GM12878 (cell line): ENCODE measurements around the gene DUS3L. TPM values are rescaled to one million over a fixed set of nuclear protein-coding genes. Genes with fewer than 3 reads are reported as not detected.

ENCODE experiments used
- ATAC-seq: fragments of 200-7000 bp; cut with Tn5 transposase; 3 replicates; pipeline ENCODE4 v1.9.1; 2020; ENCODE audit warnings: mild to moderate bottlenecking, moderate library complexity
- BruUV-seq: library from RNA; stranded (reverse); fragments of 400-500 nt; replicated peaks from 2 replicates; lab custom pipeline; 2021; lab: Mats Ljungman, UMichigan
- CTCF ChIA-PET: fragments of 300-600 bp; sonication (Branson Sonifier 250); formaldehyde crosslinking; extraction: SDS; loops from one replicate; lab custom pipeline; 2021; ENCODE audit warnings: inconsistent platforms; lab: Yijun Ruan, JAX
- POLR2A ChIA-PET: fragments of 350-600 bp; formaldehyde crosslinking; extraction: SDS; loops from one replicate; lab custom pipeline; 2021; ENCODE audit warnings: inconsistent platforms; lab: Charles Lee
- RAD21 ChIA-PET: fragments of 300-600 bp; sonication (Branson Sonifier 250); formaldehyde crosslinking; loops from one replicate; lab custom pipeline; 2023; ENCODE audit warnings: antibody characterized with exemption; ENCODE audit not compliant: unreplicated experiment; lab: Charles Lee
- SMC1A ChIA-PET: fragments of 300-600 bp; sonication (Branson Sonifier 250); formaldehyde crosslinking; loops from one replicate; lab custom pipeline; 2023; ENCODE audit not compliant: unreplicated experiment, uncharacterized antibody; lab: Charles Lee
- DNase-seq: peaks from one replicate; pipeline ENCODE4 v3.0.0-alpha.2; 2011; ENCODE audit warnings: low read depth, low spot score
- FAIRE-seq: peaks from 3 replicates; lab custom pipeline; 2011; peaks lifted over from hg19 to GRCh38; lab: Jason Lieb, UNC
- H2AFZ ChIP-seq: 2 replicates; pipeline ENCODE4 v1.6.0; 2011; ENCODE audit warnings: low read depth, low read length, control low read depth; ENCODE audit not compliant: control insufficient read depth
- H3K27ac ChIP-seq: 2 replicates; pipeline ENCODE4 v1.5.1; 2011; ENCODE audit warnings: control low read depth; ENCODE audit not compliant: control insufficient read depth, insufficient read depth
- H3K27me3 ChIP-seq, 2 experiments: replicated peaks in 1 of 2; 2 replicates each; pipeline versions ENCODE4 v1.6.0 to v1.6.1; 2011; ENCODE audit warnings: low read length in 1 of 2; ENCODE audit not compliant: control insufficient read depth in 2 of 2, insufficient read depth in 2 of 2
- H3K36me3 ChIP-seq, 2 experiments: 2 replicates each; pipeline ENCODE4 v1.5.1; 2011; ENCODE audit warnings: low read length in 1 of 2; ENCODE audit not compliant: control insufficient read depth in 2 of 2, insufficient read depth in 2 of 2
- H3K4me1 ChIP-seq: 2 replicates; pipeline ENCODE4 v1.6.1; 2011; ENCODE audit warnings: mild to moderate bottlenecking, low read length, moderate library complexity, mixed read lengths; ENCODE audit not compliant: control insufficient read depth, insufficient read depth
- H3K4me2 ChIP-seq: 2 replicates; pipeline ENCODE4 v1.6.0; 2011; ENCODE audit warnings: control low read depth; ENCODE audit not compliant: control insufficient read depth, insufficient read depth
- H3K4me3 ChIP-seq: fragments of 200-600 bp; sonication (generic); 2 replicates; pipeline ENCODE4 v1.5.1; 2016
- H3K79me2 ChIP-seq: 2 replicates; pipeline ENCODE4 v1.6.0; 2011; ENCODE audit warnings: low read length; ENCODE audit not compliant: control insufficient read depth, insufficient read depth
- H3K9ac ChIP-seq: 2 replicates; pipeline ENCODE4 v1.8.0; 2011; ENCODE audit warnings: low read length, control low read depth, mixed read lengths; ENCODE audit not compliant: control insufficient read depth, insufficient read depth
- H3K9me3 ChIP-seq: replicated peaks from 3 replicates; pipeline ENCODE4 v1.5.1; 2011; ENCODE audit warnings: mild to moderate bottlenecking, low read length; ENCODE audit not compliant: control insufficient read depth, insufficient read depth
- H4K20me1 ChIP-seq: 2 replicates; pipeline ENCODE4 v1.6.0; 2011; ENCODE audit not compliant: control insufficient read depth, insufficient read depth
- EED ChIP-seq: sonication (generic); IDR thresholded peaks from 2 replicates; pipeline ENCODE4 v1.6.1; 2016; ENCODE audit warnings: antibody characterized with exemption, low read depth
- EP300 ChIP-seq, 2 experiments: fragments of 150-350 bp in 1 of 2; IDR thresholded peaks; 2 replicates each; pipeline ENCODE4 v1.6.1; 2011 to 2012; ENCODE audit warnings: low read depth in 2 of 2, low read length in 2 of 2, borderline replicate concordance in 1 of 2, improper control_type of control experiment in 1 of 2, inconsistent platforms in 1 of 2; ENCODE audit not compliant: control insufficient read depth in 1 of 2
- HDGF ChIP-seq: fragments of 450-650 bp; IDR thresholded peaks from 2 replicates; pipeline ENCODE4 v1.6.1; 2016; ENCODE audit warnings: antibody characterized with exemption
- JUND ChIP-seq: IDR thresholded peaks from 2 replicates; pipeline ENCODE4 v1.6.1; 2012; ENCODE audit warnings: low read depth, mild to moderate bottlenecking, low read length, improper control_type of control experiment, moderate library complexity
- MTA2 ChIP-seq: fragments of 450-650 bp; IDR thresholded peaks from 2 replicates; pipeline ENCODE4 v1.6.1; 2016; ENCODE audit warnings: low read depth, mild to moderate bottlenecking, moderate library complexity
- MTA3 ChIP-seq: IDR thresholded peaks from 2 replicates; pipeline ENCODE4 v1.6.1; 2012; ENCODE audit warnings: low read length, inconsistent platforms, borderline replicate concordance
- PML ChIP-seq: IDR thresholded peaks from 2 replicates; pipeline ENCODE4 v1.6.1; 2012; ENCODE audit warnings: low read length, inconsistent platforms
- SMARCA5 ChIP-seq: fragments of 450-650 bp; IDR thresholded peaks from 2 replicates; pipeline ENCODE4 v1.6.1; 2017; ENCODE audit warnings: mild to moderate bottlenecking
- SRF ChIP-seq, 2 experiments: IDR thresholded peaks; 2 replicates each; pipeline ENCODE4 v1.6.1; 2011; ENCODE audit warnings: low read depth in 2 of 2, low read length in 2 of 2, mild to moderate bottlenecking in 1 of 2, moderate library complexity in 1 of 2
- TCF7 ChIP-seq: IDR thresholded peaks from 2 replicates; pipeline ENCODE4 v1.6.1; 2014; ENCODE audit warnings: antibody characterized with exemption, borderline replicate concordance
- WRNIP1 ChIP-seq: IDR thresholded peaks from 2 replicates; pipeline ENCODE4 v1.6.1; 2011; ENCODE audit warnings: low read depth, low read length, improper control_type of control experiment, borderline replicate concordance
- ZNF274 ChIP-seq: IDR thresholded peaks from one replicate; pipeline ENCODE4 v1.8.0; 2011; ENCODE audit not compliant: insufficient read length, insufficient read depth
- WGBS: methylation state at CpG from one replicate; pipeline ENCODE4 v1.1.6; 2016; ENCODE audit warnings: low lambda C conversion rate; ENCODE audit not compliant: insufficient replicate concordance, insufficient coverage; ENCODE audit errors: missing lambda C conversion rate; 5-methylcytosine and 5-hydroxymethylcytosine counted together
- in situ Hi-C: fragments of 300-500 bp; cut with MboI; formaldehyde crosslinking; loops from 9 replicates; pipeline ENCODE4 v1.14.3; 2018; ENCODE audit warnings: mixed read lengths
- intact Hi-C: fragments of 100-400 bp; cut with micrococcal nuclease; formaldehyde crosslinking; loops from one replicate; pipeline ENCODE4 v1.14.2; 2022; ENCODE audit not compliant: unreplicated experiment
- polyA plus RNA-seq, 11 experiments: library from polyadenylated mRNA; depleted of rRNA in 4 of 11; unstranded in 6 of 11; stranded (reverse) in 5 of 11; fragments of >200 nt; fragmentation: Nextera tagmentation in 4 of 11; fragmentation: Illumina TruSeq in 1 of 11; extraction: Ambion mirVana in 4 of 11; extraction: Trizol in 1 of 11; gene quantifications; 1 replicate in 1 of 11; 2 replicates in 10 of 11; pipeline versions ENCODE4 v1.2.1 to v1.2.3, GENCODE V29; 2011 to 2016; ENCODE audit warnings: inconsistent platforms in 2 of 11, missing spikeins in 2 of 11, low read depth in 1 of 11
- total RNA-seq, 4 experiments: library from RNA; depleted of rRNA in 3 of 4; stranded (reverse); fragments of >200 nt in 3 of 4; fragmentation: Illumina TruSeq in 1 of 4; extraction: Trizol in 1 of 4; gene quantifications; 2 replicates each; pipeline versions ENCODE4 v1.2.1 to v1.2.3, GENCODE V29; 2013 to 2021
- TF ChIP-seq, protein P1 (sequence below): fragments of 450-650 bp; IDR thresholded peaks from 2 replicates; pipeline ENCODE4 v1.6.1; 2017; ENCODE audit warnings: antibody characterized with exemption, mild to moderate bottlenecking, moderate library complexity
- TF ChIP-seq, protein P2 (sequence below): fragments of 450-650 bp; IDR thresholded peaks from 2 replicates; pipeline ENCODE4 v1.6.1; 2016; ENCODE audit warnings: mild to moderate bottlenecking, moderate library complexity, borderline replicate concordance

DUS3L gene
- total and polyA plus RNA-seq, 10 of the 15 experiments (the other 5 are each of a cell fraction or from before 2014, with no cell fraction given): 0.64 to 47.6 (median 31.1) TPM

- TF ChIP-seq MTA2 (no peak), MTA3 (no peak), ZNF274 (no peak), PML (no peak), EED (no peak), JUND (no peak), WRNIP1 (no peak)
These were observed 15.2 kb downstream of the DUS3L start (continued) for GRCh38 chr19:5775668-5776309.

- H4K20me1 ChIP-seq: no peaks in the 10 kb centered on the region
- 38% methylated on average over 8 of the region's 8 CpGs for WGBS
- intact Hi-C loops: no loop called here
- no peak overlapping the region for H3K27ac ChIP-seq
- H3K36me3 ChIP-seq: no peaks in the 10 kb centered on the region
- FAIRE-seq (no peak), ATAC-seq (no peak), DNase-seq (no peak)
- H3K79me2 ChIP-seq: no peaks in the 10 kb centered on the region
- no peaks in the 10 kb centered on the region for H3K27me3 ChIP-seq
- in situ Hi-C loops: no loop called here
- no TSS peak for BruUV-seq
- RAD21 ChIA-PET: no interaction called here
- no peak overlapping the region for H2AFZ ChIP-seq
- no peaks in the 10 kb centered on the region for H3K9me3 ChIP-seq
- H3K4me1 ChIP-seq: no peaks in the 10 kb centered on the region
- POLR2A ChIA-PET: interaction anchor here (0.6 kb wide), 1 partner anchor 801 kb away, joined by 9 read pairs; no protein-coding TSS in a partner anchor
- no peak overlapping the region for H3K4me3 ChIP-seq
- H3K9ac ChIP-seq: no peak overlapping the region
- SMC1A ChIA-PET: no interaction called here
- CTCF ChIA-PET: interaction anchor here (1.5 to 1.8 kb wide), 2 partner anchors 18 to 247 kb away, joined by 6 to 7 read pairs; no protein-coding TSS in a partner anchor
- TF ChIP-seq, protein P1, sequence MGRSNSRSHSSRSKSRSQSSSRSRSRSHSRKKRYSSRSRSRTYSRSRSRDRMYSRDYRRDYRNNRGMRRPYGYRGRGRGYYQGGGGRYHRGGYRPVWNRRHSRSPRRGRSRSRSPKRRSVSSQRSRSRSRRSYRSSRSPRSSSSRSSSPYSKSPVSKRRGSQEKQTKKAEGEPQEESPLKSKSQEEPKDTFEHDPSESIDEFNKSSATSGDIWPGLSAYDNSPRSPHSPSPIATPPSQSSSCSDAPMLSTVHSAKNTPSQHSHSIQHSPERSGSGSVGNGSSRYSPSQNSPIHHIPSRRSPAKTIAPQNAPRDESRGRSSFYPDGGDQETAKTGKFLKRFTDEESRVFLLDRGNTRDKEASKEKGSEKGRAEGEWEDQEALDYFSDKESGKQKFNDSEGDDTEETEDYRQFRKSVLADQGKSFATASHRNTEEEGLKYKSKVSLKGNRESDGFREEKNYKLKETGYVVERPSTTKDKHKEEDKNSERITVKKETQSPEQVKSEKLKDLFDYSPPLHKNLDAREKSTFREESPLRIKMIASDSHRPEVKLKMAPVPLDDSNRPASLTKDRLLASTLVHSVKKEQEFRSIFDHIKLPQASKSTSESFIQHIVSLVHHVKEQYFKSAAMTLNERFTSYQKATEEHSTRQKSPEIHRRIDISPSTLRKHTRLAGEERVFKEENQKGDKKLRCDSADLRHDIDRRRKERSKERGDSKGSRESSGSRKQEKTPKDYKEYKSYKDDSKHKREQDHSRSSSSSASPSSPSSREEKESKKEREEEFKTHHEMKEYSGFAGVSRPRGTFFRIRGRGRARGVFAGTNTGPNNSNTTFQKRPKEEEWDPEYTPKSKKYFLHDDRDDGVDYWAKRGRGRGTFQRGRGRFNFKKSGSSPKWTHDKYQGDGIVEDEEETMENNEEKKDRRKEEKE: no peak
- TF ChIP-seq, protein P2, sequence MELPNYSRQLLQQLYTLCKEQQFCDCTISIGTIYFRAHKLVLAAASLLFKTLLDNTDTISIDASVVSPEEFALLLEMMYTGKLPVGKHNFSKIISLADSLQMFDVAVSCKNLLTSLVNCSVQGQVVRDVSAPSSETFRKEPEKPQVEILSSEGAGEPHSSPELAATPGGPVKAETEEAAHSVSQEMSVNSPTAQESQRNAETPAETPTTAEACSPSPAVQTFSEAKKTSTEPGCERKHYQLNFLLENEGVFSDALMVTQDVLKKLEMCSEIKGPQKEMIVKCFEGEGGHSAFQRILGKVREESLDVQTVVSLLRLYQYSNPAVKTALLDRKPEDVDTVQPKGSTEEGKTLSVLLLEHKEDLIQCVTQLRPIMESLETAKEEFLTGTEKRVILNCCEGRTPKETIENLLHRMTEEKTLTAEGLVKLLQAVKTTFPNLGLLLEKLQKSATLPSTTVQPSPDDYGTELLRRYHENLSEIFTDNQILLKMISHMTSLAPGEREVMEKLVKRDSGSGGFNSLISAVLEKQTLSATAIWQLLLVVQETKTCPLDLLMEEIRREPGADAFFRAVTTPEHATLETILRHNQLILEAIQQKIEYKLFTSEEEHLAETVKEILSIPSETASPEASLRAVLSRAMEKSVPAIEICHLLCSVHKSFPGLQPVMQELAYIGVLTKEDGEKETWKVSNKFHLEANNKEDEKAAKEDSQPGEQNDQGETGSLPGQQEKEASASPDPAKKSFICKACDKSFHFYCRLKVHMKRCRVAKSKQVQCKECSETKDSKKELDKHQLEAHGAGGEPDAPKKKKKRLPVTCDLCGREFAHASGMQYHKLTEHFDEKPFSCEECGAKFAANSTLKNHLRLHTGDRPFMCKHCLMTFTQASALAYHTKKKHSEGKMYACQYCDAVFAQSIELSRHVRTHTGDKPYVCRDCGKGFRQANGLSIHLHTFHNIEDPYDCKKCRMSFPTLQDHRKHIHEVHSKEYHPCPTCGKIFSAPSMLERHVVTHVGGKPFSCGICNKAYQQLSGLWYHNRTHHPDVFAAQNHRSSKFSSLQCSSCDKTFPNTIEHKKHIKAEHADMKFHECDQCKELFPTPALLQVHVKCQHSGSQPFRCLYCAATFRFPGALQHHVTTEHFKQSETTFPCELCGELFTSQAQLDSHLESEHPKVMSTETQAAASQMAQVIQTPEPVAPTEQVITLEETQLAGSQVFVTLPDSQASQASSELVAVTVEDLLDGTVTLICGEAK: no peak
- TF ChIP-seq SRF (IDR thresholded peaks at IDR 0.05; ENCODE audit: low read depth in 2 of 2, low read length in 2 of 2): no peak
- no peak for TF ChIP-seq TCF7
- TF ChIP-seq SMARCA5: no peak
- no peak for TF ChIP-seq HDGF
- no peak for TF ChIP-seq EP300 (IDR thresholded peaks at IDR 0.05; ENCODE audit: borderline replicate concordance in 1 of 2, control insufficient read depth in 1 of 2, low read depth in 2 of 2, low read length in 2 of 2)
- H3K4me2 ChIP-seq: no peak overlapping the region
These were observed 16.0 kb downstream of the DUS3L start for GRCh38 chr19:5774921-5775320.
